ENCODE results near the gene AP1B1.

The AP1B1 gene

GRCh38 chr22:29400576-29400975 lies 12.2 kb upstream of the AP1B1 start:
- no peaks in the 10 kb centered on the region for H3K36me3 ChIP-seq (ENCODE audit: insufficient read depth, low read length)
- no peak overlapping the region for H3K9ac ChIP-seq (ENCODE audit: low read depth, low read length)
- H3K4me1 ChIP-seq (ENCODE audit: insufficient read depth, low read length), result no peaks in the 10 kb centered on the region
- no peaks in the 10 kb centered on the region for H3K9me3 ChIP-seq (ENCODE audit: control insufficient read depth, insufficient read depth, low read length)

- no peaks in the 10 kb centered on the region for H3K9me3 ChIP-seq (ENCODE audit: control insufficient read depth, insufficient read depth, low read length)
- no peak overlapping the region for H3K9ac ChIP-seq (ENCODE audit: low read depth, low read length)
- no peaks in the 10 kb centered on the region for H3K36me3 ChIP-seq (ENCODE audit: insufficient read depth, low read length)
- H3K4me1 ChIP-seq (ENCODE audit: insufficient read depth, low read length), result no peaks in the 10 kb centered on the region
Observed at GRCh38 chr22:29397791-29398190, 9.4 kb upstream of the AP1B1 start.

GRCh38 chr22:29396126-29396525 lies 7.8 kb upstream of the AP1B1 start:
- no peaks in the 10 kb centered on the region for H3K9me3 ChIP-seq (ENCODE audit: control insufficient read depth, insufficient read depth, low read length)
- H3K4me1 ChIP-seq (ENCODE audit: insufficient read depth, low read length), result no peaks in the 10 kb centered on the region
- no peak overlapping the region for H3K9ac ChIP-seq (ENCODE audit: low read depth, low read length)

GRCh38 chr22:29394931-29395581 lies 6.7 kb upstream of the AP1B1 start:
- no peaks in the 10 kb centered on the region for H3K9me3 ChIP-seq (ENCODE audit: control insufficient read depth, insufficient read depth, low read length)
- H3K4me1 ChIP-seq (ENCODE audit: insufficient read depth, low read length), result no peaks in the 10 kb centered on the region
- H3K9ac ChIP-seq (ENCODE audit: low read depth, low read length), result no peak overlapping the region
- H3K36me3 ChIP-seq (ENCODE audit: insufficient read depth, low read length), result no peaks in the 10 kb centered on the region

More at GRCh38 chr22:29396126-29396525, 7.8 kb upstream of the AP1B1 start:
- H3K36me3 ChIP-seq (ENCODE audit: insufficient read depth, low read length), result no peaks in the 10 kb centered on the region

- Histone ChIP-seq H3K4me1 (ENCODE audit: insufficient read depth, low read length) (no peaks in the 10 kb centered on the region), H3K36me3 (ENCODE audit: insufficient read depth, low read length) (no peaks in the 10 kb centered on the region), H3K9ac (ENCODE audit: low read depth, low read length) (no peak overlapping the region), H3K9me3 (ENCODE audit: control insufficient read depth, insufficient read depth, low read length) (no peaks in the 10 kb centered on the region)
Observed at GRCh38 chr22:29393019-29393608, 4.7 kb upstream of the AP1B1 start.

- peaks cover 4% of the 10 kb centered on the region; the same call in 1 of the 2 replicates for H3K4me1 ChIP-seq (ENCODE audit: insufficient read depth, low read length)
- no peaks in the 10 kb centered on the region for H3K9me3 ChIP-seq (ENCODE audit: control insufficient read depth, insufficient read depth, low read length)
- no peaks in the 10 kb centered on the region for H3K36me3 ChIP-seq (ENCODE audit: insufficient read depth, low read length)
- H3K9ac ChIP-seq (ENCODE audit: low read depth, low read length), result no peak overlapping the region
Observed at GRCh38 chr22:29391546-29391945, 3.2 kb upstream of the AP1B1 start.

GRCh38 chr22:29390270-29390669 lies 1.9 kb upstream of the AP1B1 start:
- no peaks in the 10 kb centered on the region for H3K9me3 ChIP-seq (ENCODE audit: control insufficient read depth, insufficient read depth, low read length)
- H3K4me1 ChIP-seq (ENCODE audit: insufficient read depth, low read length), result peaks cover 13% of the 10 kb centered on the region
- H3K36me3 ChIP-seq (ENCODE audit: insufficient read depth, low read length), result no peaks in the 10 kb centered on the region; the same call in 1 of the 2 replicates
- H3K9ac ChIP-seq (ENCODE audit: low read depth, low read length), result no peak overlapping the region

- peaks cover 13% of the 10 kb centered on the region for H3K4me1 ChIP-seq (ENCODE audit: insufficient read depth, low read length)
- H3K36me3 ChIP-seq (ENCODE audit: insufficient read depth, low read length), result no peaks in the 10 kb centered on the region; the same call in 1 of the 2 replicates
- H3K9ac ChIP-seq (ENCODE audit: low read depth, low read length), result peak overlapping the region; percentile 87; the same call in 1 of the 2 replicates
- no peaks in the 10 kb centered on the region for H3K9me3 ChIP-seq (ENCODE audit: control insufficient read depth, insufficient read depth, low read length)
Observed at GRCh38 chr22:29388759-29389090, 355 bp upstream of the AP1B1 start.

GRCh38 chr22:29386708-29387107 lies 1.7 kb downstream of the AP1B1 start:
- H3K9me3 ChIP-seq (ENCODE audit: control insufficient read depth, insufficient read depth, low read length), result no peaks in the 10 kb centered on the region
- H3K9ac ChIP-seq (ENCODE audit: low read depth, low read length), result no peak overlapping the region
- H3K36me3 ChIP-seq (ENCODE audit: insufficient read depth, low read length), result no peaks in the 10 kb centered on the region; the same call in 1 of the 2 replicates
- H3K4me1 ChIP-seq (ENCODE audit: insufficient read depth, low read length), result peaks cover 13% of the 10 kb centered on the region

GRCh38 chr22:29385748-29386147 lies 2.6 kb downstream of the AP1B1 start:
- Histone ChIP-seq H3K4me1 (ENCODE audit: insufficient read depth, low read length) (peaks cover 13% of the 10 kb centered on the region), H3K9me3 (ENCODE audit: control insufficient read depth, insufficient read depth, low read length) (no peaks in the 10 kb centered on the region), H3K9ac (ENCODE audit: low read depth, low read length) (no peak overlapping the region), H3K36me3 (ENCODE audit: insufficient read depth, low read length) (no peaks in the 10 kb centered on the region; the same call in 1 of the 2 replicates)

- Histone ChIP-seq H3K36me3 (ENCODE audit: insufficient read depth, low read length) (no peaks in the 10 kb centered on the region; the same call in 1 of the 2 replicates), H3K9ac (ENCODE audit: low read depth, low read length) (no peak overlapping the region), H3K9me3 (ENCODE audit: control insufficient read depth, insufficient read depth, low read length) (no peaks in the 10 kb centered on the region), H3K4me1 (ENCODE audit: insufficient read depth, low read length) (peaks cover 16% of the 10 kb centered on the region)
Observed at GRCh38 chr22:29385151-29385704, 3.1 kb downstream of the AP1B1 start.

- H3K9me3 ChIP-seq (ENCODE audit: control insufficient read depth, insufficient read depth, low read length), result no peaks in the 10 kb centered on the region
- H3K9ac ChIP-seq (ENCODE audit: low read depth, low read length), result no peak overlapping the region
- no peaks in the 10 kb centered on the region; the same call in 1 of the 2 replicates for H3K36me3 ChIP-seq (ENCODE audit: insufficient read depth, low read length)
- H3K4me1 ChIP-seq (ENCODE audit: insufficient read depth, low read length), result peaks cover 16% of the 10 kb centered on the region
Observed at GRCh38 chr22:29383740-29384139, 4.6 kb downstream of the AP1B1 start.

GRCh38 chr22:29382580-29383302 lies 5.6 kb downstream of the AP1B1 start:
- Histone ChIP-seq H3K9ac (ENCODE audit: low read depth, low read length) (no peak overlapping the region), H3K4me1 (ENCODE audit: insufficient read depth, low read length) (peaks cover 16% of the 10 kb centered on the region), H3K36me3 (ENCODE audit: insufficient read depth, low read length) (no peaks in the 10 kb centered on the region; the same call in 1 of the 2 replicates)

GRCh38 chr22:29380856-29381255 lies 7.5 kb downstream of the AP1B1 start:
- H3K9ac ChIP-seq (ENCODE audit: low read depth, low read length), result no peak overlapping the region
- no peaks in the 10 kb centered on the region for H3K9me3 ChIP-seq (ENCODE audit: control insufficient read depth, insufficient read depth, low read length)
- H3K4me1 ChIP-seq (ENCODE audit: insufficient read depth, low read length), result peaks cover 8% of the 10 kb centered on the region; the same call in 1 of the 2 replicates
- H3K36me3 ChIP-seq (ENCODE audit: insufficient read depth, low read length), result no peaks in the 10 kb centered on the region; the same call in 1 of the 2 replicates

More at GRCh38 chr22:29382580-29383302, 5.6 kb downstream of the AP1B1 start:
- H3K9me3 ChIP-seq (ENCODE audit: control insufficient read depth, insufficient read depth, low read length), result no peaks in the 10 kb centered on the region
